Spleen (tissue), 7 donors: ENCODE measurements around the gene TCEA3.

Experiments
- POLR2A ChIP-seq, 3 donors: fragments of 450-650 bp; IDR thresholded peaks; one replicate each; pipeline ENCODE4 v1.5.1; 2017; ENCODE audit warnings: antibody characterized with exemption in 3 of 3, mild to moderate bottlenecking in 1 of 3
- POLR2AphosphoS5 ChIP-seq, 3 donors: sonication (generic); formaldehyde crosslinking; IDR thresholded peaks; one replicate each; pipeline ENCODE4 v1.5.1; 2017; ENCODE audit warnings: antibody characterized with exemption in 3 of 3
- TF ChIP-seq, protein P1 (sequence below), 11 experiments: fragments of 200-600 bp in 7 of 11; fragments of 450-650 bp in 4 of 11; sonication (generic) in 4 of 11; IDR thresholded peaks in 8 of 11; conservative IDR thresholded peaks in 3 of 11; 1 replicate in 7 of 11; 2 replicates in 4 of 11; pipeline versions ENCODE4 v1.4.0 to v1.8.0; 2016 to 2021; ENCODE audit warnings: antibody characterized with exemption in 11 of 11, inconsistent platforms in 4 of 11, mild to moderate bottlenecking in 1 of 11
- donor health status: DM: no; HTN: no; CAD: no; lungs with moderate emphysema.
- donor health status: DM: no; HTN: no; CAD: no.
- donor health status: DM: no; HTN: no; CAD: no.

DNA sequence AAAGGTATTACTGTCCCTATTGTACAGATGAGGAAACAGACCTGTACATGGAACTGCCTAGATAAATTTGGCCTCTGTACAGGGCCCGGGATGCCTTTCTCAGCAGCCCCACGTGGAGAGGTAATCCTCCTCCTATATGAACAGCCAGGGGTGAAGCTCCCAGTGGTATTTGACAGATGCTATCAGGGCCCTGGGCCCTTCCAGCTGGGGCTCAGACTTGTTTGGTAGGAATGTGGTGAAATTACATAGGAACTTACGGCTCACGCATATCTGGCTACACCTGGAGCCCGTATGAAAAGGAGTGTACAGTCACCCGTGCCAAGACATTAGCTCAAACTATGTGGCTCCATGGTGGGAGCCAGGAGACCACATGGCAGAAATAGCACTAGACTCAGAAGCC, 24.8 kb upstream of the TCEA3 start:
- TF ChIP-seq POLR2A (IDR thresholded peaks at IDR 0.05): no peak
- TF ChIP-seq, protein P1, sequence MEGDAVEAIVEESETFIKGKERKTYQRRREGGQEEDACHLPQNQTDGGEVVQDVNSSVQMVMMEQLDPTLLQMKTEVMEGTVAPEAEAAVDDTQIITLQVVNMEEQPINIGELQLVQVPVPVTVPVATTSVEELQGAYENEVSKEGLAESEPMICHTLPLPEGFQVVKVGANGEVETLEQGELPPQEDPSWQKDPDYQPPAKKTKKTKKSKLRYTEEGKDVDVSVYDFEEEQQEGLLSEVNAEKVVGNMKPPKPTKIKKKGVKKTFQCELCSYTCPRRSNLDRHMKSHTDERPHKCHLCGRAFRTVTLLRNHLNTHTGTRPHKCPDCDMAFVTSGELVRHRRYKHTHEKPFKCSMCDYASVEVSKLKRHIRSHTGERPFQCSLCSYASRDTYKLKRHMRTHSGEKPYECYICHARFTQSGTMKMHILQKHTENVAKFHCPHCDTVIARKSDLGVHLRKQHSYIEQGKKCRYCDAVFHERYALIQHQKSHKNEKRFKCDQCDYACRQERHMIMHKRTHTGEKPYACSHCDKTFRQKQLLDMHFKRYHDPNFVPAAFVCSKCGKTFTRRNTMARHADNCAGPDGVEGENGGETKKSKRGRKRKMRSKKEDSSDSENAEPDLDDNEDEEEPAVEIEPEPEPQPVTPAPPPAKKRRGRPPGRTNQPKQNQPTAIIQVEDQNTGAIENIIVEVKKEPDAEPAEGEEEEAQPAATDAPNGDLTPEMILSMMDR (IDR thresholded peaks at IDR 0.05 in 8 of 11, conservative IDR thresholded peaks at IDR 0.05 in 3 of 11): no peak
- no peak for TF ChIP-seq POLR2AphosphoS5 (IDR thresholded peaks at IDR 0.05)
